HG02623 (cell line): ENCODE measurements around the gene CHPF.
A peak's percentile ranks its signal among the peaks of the same experiment; 100 is the strongest.

ENCODE experiments used
- ATAC-seq: cut with Tn5 transposase; IDR thresholded peaks from one replicate; pipeline ENCODE4 v1.9.1; 2021; ENCODE audit warnings: moderate library complexity; ENCODE audit not compliant: unreplicated experiment

Gene CHPF

DNA sequence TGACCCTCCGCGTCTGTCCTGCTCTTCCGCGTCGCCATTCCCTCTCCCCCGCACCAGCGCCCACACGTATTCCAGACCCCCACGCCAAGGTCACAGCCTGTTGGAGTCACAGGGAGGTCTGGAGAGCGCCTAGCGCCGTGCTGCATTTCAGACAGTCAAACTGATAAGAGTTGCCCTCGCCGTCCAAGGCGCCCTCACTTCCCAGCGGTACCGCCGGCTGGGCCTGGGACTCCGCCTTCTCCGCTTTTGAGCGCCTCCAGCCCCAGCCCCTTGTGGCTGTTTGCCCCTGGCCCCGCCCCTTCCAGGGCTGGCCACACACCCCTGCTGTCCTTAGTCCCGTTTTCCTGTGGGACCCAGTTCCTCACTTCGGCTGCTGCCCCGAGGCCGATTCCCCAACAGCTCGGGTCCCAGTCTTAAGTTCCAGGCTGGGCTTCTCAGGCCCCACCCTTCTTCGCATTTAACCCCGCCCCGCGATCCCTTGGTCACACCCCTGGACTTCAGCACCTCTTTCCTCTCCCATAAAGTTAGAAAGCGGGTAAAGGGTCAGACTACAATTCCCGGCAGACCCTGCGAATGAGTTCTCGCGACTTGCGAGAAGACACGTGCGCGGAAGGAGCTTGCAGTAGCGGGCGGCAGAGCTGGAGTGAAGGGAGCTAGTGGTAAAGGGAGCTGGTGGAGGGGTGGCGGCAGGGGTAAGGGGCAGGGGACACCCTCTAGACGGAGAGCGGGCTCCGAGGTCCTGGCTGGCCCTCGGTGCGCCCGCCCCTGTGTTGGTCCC is 45.1 kb downstream of the CHPF start, which contains the start of gene GMPPA:
Gene GMPPA, plus strand, starts transcription at position 612 of the 778 bp plus-strand sequence. CDS start 1,085 bp downstream, outside the sequence.
- ATAC-seq: peak; percentile 91

DNA sequence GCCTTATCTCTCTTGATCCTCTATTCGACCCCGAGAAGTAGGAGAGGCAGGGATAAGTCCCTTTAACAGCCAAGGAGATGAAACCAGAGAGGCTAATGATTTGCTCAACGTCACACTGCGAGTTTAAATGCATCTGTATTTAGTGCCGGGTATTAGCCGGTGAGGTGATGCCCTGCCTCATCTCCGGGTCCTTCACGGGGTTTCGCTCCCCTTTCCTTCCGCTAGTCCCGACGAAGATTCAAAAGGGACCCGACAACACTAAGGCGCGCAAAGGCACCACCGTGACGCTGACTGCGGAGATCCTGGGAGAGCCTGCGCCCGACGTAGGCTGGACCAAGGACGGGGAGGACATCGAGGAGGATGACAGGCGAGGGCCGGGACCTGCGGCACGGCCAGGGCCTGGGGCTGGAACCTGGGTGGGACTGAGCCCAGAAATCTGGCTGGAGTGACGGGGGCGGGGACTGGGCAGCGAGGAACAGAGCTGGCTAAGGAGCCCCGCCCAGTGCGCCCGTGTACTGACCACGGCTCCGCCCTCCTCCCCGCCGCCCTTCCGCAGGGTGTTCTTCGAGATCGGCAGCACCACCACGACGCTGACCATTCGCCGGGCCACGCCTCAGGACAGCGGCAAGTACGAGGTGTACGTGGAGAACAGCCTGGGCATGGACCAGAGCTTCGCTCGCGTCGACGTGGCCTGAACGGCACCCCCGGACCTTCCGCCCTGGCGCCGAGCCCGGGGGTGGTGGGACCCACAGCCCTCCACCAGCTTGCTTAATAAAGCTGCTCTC is 45.9 kb downstream of the CHPF start:
- no peak for ATAC-seq

DNA sequence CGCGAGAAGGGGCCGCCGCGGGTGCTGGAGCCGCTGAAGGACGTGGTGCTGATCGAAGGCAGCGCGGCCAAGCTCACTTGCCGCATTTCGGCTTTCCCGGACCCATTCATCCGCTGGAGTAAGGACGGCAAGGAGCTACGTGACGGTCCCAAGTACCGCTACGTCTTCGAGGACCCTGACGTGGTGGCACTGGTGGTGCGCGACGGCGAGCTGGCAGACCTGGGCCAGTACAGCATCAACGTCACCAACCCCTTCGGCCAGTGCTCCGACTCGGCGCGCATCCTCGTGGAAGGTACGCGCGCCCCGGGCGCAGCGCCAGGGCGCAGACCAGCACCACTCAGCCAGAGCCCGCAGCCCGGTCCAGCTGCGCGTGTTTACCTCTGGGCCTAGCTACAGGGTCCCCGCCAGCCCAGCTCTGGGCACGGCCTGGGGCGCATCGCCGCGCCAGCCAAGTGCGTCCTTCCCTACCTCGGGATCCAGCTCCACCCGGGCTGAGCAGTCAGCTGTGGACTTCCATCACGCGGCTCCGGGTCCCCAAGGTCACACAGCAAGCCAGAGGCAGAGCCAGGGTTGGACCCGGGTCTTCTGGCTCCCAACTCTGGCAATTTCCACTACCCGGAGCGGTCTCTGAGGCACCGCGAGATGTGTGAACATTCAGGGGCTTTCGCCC is 46.6 kb downstream of the CHPF start:
- ATAC-seq: no peak

DNA sequence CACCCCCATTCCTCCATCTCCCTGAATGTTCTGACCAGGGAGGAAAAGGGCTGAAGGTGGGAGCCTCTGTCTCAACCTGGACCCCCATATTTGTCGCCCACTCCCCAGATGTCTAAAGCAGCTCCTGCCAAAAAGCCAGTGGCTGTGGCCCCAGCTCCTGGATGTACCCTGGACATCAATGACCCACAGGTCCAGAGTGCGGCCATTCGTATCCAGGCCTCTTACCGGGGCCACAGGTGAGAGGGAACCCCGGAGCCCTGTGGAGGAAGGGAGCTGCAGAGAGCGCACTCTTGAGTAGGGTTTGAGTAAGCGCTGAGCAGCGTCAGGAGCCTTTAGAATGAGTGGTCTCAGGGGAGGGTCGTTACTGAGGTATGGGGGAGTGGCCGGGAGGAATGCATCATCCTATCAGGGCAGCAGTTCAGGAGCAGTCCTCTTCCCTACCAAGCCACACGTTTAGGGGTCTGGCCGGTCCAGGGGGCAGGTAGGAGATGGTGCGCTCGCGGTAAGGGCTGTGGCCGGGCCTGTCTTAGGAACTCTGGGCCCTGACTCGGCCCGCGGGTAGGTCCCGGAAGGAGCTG is 47.3 kb downstream of the CHPF start:
- ATAC-seq: no peak

DNA sequence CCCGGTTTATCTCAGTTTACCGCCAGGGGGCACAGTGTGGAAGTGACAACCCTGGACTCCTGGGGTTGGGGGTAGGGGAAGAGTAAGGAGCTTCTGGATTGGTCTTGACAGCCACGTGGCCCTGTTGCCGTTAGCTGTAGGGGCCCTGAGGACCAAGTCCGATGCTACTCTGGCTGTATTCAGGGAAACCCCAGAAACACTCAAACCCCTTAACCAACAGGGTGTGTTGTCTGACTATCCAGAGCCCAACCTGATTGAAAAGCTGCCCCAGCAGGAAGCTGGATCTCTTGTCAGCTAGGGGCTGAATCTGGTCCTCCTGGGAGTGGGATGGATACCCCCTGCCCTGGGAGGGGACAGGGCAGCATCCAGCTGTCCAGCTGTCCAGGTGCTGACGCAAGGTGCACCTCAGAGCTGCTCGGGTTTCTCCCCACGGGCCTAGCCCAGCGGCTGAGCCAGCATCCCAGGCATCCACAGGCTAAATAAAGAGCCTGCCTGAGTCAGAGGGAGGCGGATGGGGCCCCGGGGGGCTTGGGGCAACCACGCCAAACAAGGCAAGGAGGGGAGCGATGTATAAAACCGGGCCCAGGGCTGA is 48.0 kb downstream of the CHPF start:
- ATAC-seq: no peak

DNA sequence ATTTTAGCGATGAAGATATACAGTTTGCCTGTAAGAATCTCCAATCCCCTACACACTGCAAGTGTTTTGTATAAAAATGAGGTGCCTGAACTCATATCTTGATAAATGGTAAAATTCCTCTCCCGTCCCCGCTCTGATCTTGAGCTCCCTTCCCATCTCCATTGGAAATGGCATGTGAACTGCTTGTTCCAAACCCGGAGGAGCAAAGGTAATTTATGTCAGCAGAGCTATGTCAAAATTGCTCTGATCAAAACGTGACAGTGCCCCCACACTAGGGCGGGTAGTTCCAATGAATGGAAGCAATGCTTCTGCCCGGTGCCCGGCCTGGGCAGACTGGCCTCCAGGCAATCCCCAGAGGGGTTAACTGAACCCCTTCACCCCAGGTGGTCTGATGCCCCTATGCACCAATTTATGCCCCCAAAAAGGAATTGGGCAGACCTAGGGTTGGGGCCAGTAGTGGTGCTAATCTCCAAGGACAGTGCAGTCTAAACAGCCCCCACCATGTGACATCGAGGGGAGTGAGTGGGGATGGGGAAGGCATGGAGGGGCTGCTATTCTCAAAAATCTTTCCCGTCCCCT is 48.6 kb downstream of the CHPF start:
- ATAC-seq: no peak

DNA sequence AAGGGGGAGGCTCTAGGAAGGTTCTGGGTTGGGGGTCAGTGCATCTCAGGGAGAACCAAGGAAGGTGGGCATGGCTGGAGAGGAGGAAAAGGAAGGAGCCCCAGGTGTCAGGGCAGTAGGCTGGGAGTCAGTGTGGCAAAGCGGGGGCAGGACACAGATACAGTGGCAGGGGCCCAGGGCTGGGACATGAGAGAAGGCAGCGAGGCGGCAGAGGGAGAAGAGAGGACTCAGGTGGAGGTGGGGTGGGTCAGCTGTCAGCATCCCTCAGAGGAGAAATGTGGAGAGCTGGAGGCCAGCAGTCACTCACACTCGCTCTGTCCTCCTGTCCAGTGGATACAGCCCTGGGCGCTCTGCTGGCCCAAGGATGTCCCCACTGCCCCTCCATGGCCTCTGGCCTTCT is 50.5 kb downstream of the CHPF start:
- ATAC-seq: no peak

DNA sequence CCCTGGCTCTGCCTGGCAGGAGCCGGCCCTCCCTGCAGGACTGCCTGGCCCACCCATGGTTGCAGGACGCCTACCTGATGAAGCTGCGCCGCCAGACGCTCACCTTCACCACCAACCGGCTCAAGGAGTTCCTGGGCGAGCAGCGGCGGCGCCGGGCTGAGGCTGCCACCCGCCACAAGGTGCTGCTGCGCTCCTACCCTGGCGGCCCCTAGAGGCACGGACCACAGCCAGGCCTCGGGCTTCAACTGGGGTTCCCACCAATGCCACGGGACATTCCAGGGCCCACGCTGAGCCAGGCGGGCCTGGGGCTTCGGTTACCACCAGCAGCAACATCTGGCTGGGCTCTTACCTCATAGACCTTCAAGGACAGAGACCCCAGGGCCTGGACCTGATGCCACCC is 51.0 kb downstream of the CHPF start:
- no peak for ATAC-seq

DNA sequence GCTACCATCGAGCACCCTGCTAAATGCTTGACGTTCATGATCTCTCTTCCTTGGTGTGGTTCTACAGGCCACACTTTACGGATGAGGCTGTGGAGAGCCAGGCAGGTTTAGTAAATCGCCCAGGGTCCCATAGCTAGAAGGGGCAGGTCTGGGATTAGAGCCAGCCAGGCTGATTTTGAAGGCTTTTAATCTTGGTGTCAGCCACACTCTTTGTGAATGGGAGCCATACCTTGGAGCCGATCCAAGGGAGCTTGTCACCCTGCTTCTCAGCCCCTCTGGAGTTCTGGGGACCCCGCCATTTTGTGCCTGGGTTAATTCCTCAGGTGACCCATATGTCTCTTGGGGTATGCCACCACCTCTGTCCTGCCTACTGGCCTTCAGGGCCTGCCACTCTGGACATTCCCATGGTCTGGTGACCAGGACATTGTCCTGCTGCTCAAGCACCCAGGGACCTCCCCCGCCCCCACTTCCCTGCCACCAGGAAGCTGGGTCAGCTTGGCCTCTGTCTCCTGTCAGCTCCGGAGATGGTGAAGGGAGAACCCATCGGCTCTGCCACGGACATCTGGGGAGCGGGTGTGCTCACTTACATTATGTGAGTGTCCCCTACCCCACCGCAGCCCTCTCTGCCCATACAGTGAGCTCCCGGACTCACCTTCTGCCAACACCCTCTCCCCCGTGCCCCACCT is 52.2 kb downstream of the CHPF start:
- ATAC-seq: no peak

DNA sequence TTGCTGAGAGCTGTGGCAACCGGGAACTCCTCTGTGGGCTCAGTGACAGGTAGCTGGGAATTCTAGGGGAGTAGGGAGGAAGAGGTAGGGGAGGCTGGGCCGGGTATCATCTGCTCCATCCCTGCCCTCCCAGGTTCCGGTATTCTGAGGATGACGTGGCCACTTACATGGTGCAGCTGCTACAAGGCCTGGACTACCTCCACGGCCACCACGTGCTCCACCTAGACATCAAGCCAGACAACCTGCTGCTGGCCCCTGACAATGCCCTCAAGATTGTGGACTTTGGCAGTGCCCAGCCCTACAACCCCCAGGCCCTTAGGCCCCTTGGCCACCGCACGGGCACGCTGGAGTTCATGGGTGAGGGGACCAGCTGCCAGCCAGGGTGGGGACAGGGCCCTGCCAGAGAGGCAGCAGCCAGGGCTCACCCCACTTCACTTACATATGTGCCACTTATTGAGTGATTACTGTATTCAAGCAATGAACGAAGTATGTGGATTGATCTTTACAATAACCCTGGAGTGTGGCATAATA is 52.9 kb downstream of the CHPF start:
- no peak for ATAC-seq

DNA sequence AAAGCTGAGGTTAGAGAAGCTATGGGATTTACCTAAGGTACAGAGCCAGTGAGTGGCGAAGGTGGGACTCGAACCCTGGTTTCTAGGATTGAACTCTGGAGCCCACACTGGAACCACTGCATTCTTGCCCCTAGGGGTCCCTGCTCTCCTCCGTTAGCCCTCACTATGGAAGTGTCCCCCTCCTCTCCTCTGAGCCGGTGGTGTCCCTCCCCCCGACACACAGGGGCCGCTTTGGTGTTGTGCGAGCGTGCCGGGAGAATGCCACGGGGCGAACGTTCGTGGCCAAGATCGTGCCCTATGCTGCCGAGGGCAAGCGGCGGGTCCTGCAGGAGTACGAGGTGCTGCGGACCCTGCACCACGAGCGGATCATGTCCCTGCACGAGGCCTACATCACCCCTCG is 53.4 kb downstream of the CHPF start:
- ATAC-seq: no peak

DNA sequence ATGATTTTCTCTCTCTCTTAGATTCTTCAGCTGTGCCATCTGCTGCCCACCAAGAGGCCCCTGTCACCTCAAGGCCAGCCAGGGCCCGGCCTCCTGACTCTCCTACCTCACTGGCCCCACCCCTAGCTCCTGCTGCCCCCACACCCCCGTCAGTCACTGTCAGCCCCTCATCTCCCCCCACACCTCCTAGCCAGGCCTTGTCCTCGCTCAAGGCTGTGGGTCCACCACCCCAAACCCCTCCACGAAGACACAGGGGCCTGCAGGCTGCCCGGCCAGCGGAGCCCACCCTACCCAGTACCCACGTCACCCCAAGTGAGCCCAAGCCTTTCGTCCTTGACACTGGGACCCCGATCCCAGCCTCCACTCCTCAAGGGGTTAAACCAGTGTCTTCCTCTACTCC is 54.3 kb downstream of the CHPF start:
- ATAC-seq: no peak
